ENCODE data around the gene FAM185A. TPM values are rescaled to one million over a fixed set of nuclear protein-coding genes. Genes with fewer than 3 reads are reported as not detected.
"Not testable (repeated sequence)": the region's sequence is repeated elsewhere in the genome, so short reads cannot be mapped to it uniquely, and the experiment has no call there.

FAM185A gene
- total RNA-seq, 4 donors from 2014 or later = 12.7 to 20.2 (median 17.4) TPM

- DNase-seq; H3K9me3 ChIP-seq; H3K27ac ChIP-seq; intact Hi-C loops (cut with DNase I; ENCODE audit: low total_unique reads); H3K36me3 ChIP-seq; H3K27me3 ChIP-seq; H3K4me1 ChIP-seq; H3K4me3 ChIP-seq: not testable (repeated sequence)
- in situ Hi-C loops (cut with MboI; ENCODE audit: low pct_ligation_motif_present in 1 of 4, low pct_unique_long_range_greater_than_20kb in 1 of 4, low sequenced_read_pairs in 3 of 4) = loop anchor here in 3 of 4 donors (25.0 kb wide), 1 partner anchor 293 kb away; the partner anchor contains the start of gene FBXL13 (in 3 of the 3)
- WGBS, 2 donors (ENCODE audit: low coverage in 1 of 2) = 87% methylated on average over 1 of the region's 3 CpGs; no CpG with 5 or more reads in 1 of the 2 donors
Measured at GRCh38 chr7:102769657-102770192, 20.9 kb downstream of the FAM185A start.

- DNase-seq; intact Hi-C loops (cut with DNase I; ENCODE audit: low total_unique reads); H3K27me3 ChIP-seq; H3K36me3 ChIP-seq; H3K9me3 ChIP-seq; H3K4me3 ChIP-seq; H3K4me1 ChIP-seq; H3K27ac ChIP-seq: not testable (repeated sequence)
- in situ Hi-C loops (cut with MboI; ENCODE audit: low pct_ligation_motif_present in 1 of 4, low pct_unique_long_range_greater_than_20kb in 1 of 4, low sequenced_read_pairs in 3 of 4) = loop anchor here in 3 of 4 donors (25.0 kb wide), 1 partner anchor 292 kb away; the partner anchor contains the start of gene FBXL13 (in 3 of the 3)
- WGBS, 2 donors (ENCODE audit: low coverage in 1 of 2) = 70 to 87% methylated on average over 2 to 3 of the region's 3 CpGs
Measured at GRCh38 chr7:102770467-102770866, 21.7 kb downstream of the FAM185A start.

DNA sequence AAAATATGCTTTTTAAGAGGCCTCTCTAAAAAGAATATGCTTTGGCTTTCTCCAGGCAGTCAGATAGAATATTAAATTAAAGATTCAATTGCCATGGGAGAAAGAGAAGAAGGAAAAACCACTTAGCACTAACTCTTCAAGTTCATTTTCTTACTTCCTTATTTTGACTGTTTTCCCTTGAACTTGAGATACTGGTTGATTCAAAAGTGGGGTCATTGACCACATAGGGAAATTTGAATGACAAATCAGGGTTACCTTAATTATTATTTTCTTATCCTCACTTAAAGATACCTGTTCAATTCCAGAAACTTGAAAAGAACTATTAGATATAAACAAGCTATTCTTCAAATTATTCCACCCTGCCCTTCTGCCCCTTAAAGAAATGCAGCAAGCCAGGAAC is 27.4 kb downstream of the FAM185A start:
- H3K27ac ChIP-seq; H3K4me1 ChIP-seq; H3K4me3 ChIP-seq; H3K36me3 ChIP-seq; H3K9me3 ChIP-seq; DNase-seq; intact Hi-C loops (cut with DNase I; ENCODE audit: low total_unique reads); H3K27me3 ChIP-seq; in situ Hi-C loops (cut with MboI; ENCODE audit: low pct_ligation_motif_present in 1 of 4, low pct_unique_long_range_greater_than_20kb in 1 of 4, low sequenced_read_pairs in 3 of 4): not testable (repeated sequence)

DNA sequence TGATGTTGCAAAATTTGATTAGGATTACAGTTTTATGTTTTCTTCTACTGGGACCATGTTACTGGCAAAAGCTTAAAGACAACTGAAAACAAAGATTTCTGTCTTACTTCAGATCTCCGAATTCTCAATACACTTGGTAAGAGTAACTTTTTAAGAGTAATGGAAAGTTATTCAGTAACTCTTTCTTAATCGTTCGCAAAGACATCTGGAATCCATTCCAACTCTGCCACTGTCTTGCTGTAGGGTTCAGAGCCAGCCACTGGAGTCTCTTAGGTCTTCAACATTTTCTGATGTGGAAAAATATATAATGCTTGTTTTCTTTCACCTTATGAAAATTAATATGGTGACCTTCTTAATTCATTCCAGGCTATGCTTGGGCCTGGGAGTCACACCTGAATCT is 29.9 kb downstream of the FAM185A start:
- H3K9me3 ChIP-seq; H3K36me3 ChIP-seq; H3K27me3 ChIP-seq; H3K27ac ChIP-seq; H3K4me3 ChIP-seq; H3K4me1 ChIP-seq; DNase-seq; in situ Hi-C loops (cut with MboI; ENCODE audit: low pct_ligation_motif_present in 1 of 4, low pct_unique_long_range_greater_than_20kb in 1 of 4, low sequenced_read_pairs in 3 of 4); intact Hi-C loops (cut with DNase I; ENCODE audit: low total_unique reads): not testable (repeated sequence)
- WGBS, 2 donors (ENCODE audit: low coverage in 1 of 2) = 77 to 80% methylated on average over 1 to 3 of the region's 3 CpGs

DNA sequence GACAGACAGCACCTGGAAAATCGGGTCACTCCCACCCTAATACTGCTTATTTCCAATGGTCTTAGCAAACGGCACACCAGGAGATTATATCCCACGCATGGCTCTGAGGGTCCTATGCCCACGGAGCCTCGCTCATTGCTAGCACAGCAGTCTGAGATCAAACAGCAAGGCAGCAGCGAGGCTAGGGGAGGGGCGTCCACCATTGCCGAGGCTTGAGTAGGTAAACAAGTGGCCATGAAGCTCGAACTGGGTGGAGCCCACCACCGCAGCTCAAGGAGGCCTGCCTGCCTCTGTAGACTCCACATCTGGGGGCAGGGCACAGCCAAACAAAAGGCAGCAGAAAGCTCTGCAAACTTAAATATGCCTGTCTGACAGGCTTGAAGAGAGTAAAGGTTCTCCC is 32.1 kb downstream of the FAM185A start:
- H3K27me3 ChIP-seq; in situ Hi-C loops (cut with MboI; ENCODE audit: low pct_ligation_motif_present in 1 of 4, low pct_unique_long_range_greater_than_20kb in 1 of 4, low sequenced_read_pairs in 3 of 4); intact Hi-C loops (cut with DNase I; ENCODE audit: low total_unique reads); H3K4me3 ChIP-seq; H3K27ac ChIP-seq; H3K9me3 ChIP-seq; H3K4me1 ChIP-seq; DNase-seq; H3K36me3 ChIP-seq: not testable (repeated sequence)
- WGBS, 2 donors (ENCODE audit: low coverage in 1 of 2) = 98% methylated on average over 10 of the region's 10 CpGs; no CpG with 5 or more reads in 1 of the 2 donors

GRCh38 chr7:102788770-102789169 is 40.0 kb downstream of the FAM185A start:
- H3K36me3 ChIP-seq; in situ Hi-C loops (cut with MboI; ENCODE audit: low pct_ligation_motif_present in 1 of 4, low pct_unique_long_range_greater_than_20kb in 1 of 4, low sequenced_read_pairs in 3 of 4); H3K27ac ChIP-seq; intact Hi-C loops (cut with DNase I; ENCODE audit: low total_unique reads); H3K27me3 ChIP-seq; H3K9me3 ChIP-seq; DNase-seq; H3K4me1 ChIP-seq; H3K4me3 ChIP-seq: not testable (repeated sequence)
- 100% methylated on average over 1 to 2 of the region's 2 CpGs for WGBS, 2 donors (ENCODE audit: low coverage in 1 of 2)

GRCh38 chr7:102790364-102791100 is 41.7 kb downstream of the FAM185A start:
- DNase-seq; H3K4me1 ChIP-seq; intact Hi-C loops (cut with DNase I; ENCODE audit: low total_unique reads); H3K36me3 ChIP-seq; H3K27me3 ChIP-seq; H3K9me3 ChIP-seq; H3K4me3 ChIP-seq; H3K27ac ChIP-seq; in situ Hi-C loops (cut with MboI; ENCODE audit: low pct_ligation_motif_present in 1 of 4, low pct_unique_long_range_greater_than_20kb in 1 of 4, low sequenced_read_pairs in 3 of 4): not testable (repeated sequence)
- WGBS, 2 donors (ENCODE audit: low coverage in 1 of 2) = 90 to 100% methylated on average over 1 to 4 of the region's 4 CpGs

GRCh38 chr7:102791367-102791766 is 42.6 kb downstream of the FAM185A start:
- intact Hi-C loops (cut with DNase I; ENCODE audit: low total_unique reads); H3K27ac ChIP-seq; in situ Hi-C loops (cut with MboI; ENCODE audit: low pct_ligation_motif_present in 1 of 4, low pct_unique_long_range_greater_than_20kb in 1 of 4, low sequenced_read_pairs in 3 of 4); H3K27me3 ChIP-seq; H3K4me3 ChIP-seq; H3K36me3 ChIP-seq; H3K4me1 ChIP-seq; H3K9me3 ChIP-seq; DNase-seq: not testable (repeated sequence)
- 88% methylated on average over 5 of the region's 5 CpGs; no CpG with 5 or more reads in 1 of the 2 donors for WGBS, 2 donors (ENCODE audit: low coverage in 1 of 2)

- intact Hi-C loops (cut with DNase I; ENCODE audit: low total_unique reads); DNase-seq; H3K27me3 ChIP-seq; H3K4me3 ChIP-seq; H3K36me3 ChIP-seq; H3K4me1 ChIP-seq; H3K27ac ChIP-seq; in situ Hi-C loops (cut with MboI; ENCODE audit: low pct_ligation_motif_present in 1 of 4, low pct_unique_long_range_greater_than_20kb in 1 of 4, low sequenced_read_pairs in 3 of 4); H3K9me3 ChIP-seq: not testable (repeated sequence)
Measured at GRCh38 chr7:102791831-102792230, 43.0 kb downstream of the FAM185A start.

GRCh38 chr7:102794567-102794966 is 45.8 kb downstream of the FAM185A start:
- in situ Hi-C loops (cut with MboI; ENCODE audit: low pct_ligation_motif_present in 1 of 4, low pct_unique_long_range_greater_than_20kb in 1 of 4, low sequenced_read_pairs in 3 of 4); H3K4me3 ChIP-seq; H3K36me3 ChIP-seq; intact Hi-C loops (cut with DNase I; ENCODE audit: low total_unique reads); H3K4me1 ChIP-seq; H3K27ac ChIP-seq; H3K9me3 ChIP-seq; H3K27me3 ChIP-seq; DNase-seq: not testable (repeated sequence)
- 81% methylated on average over 1 of the region's 1 CpG; no CpG with 5 or more reads in 1 of the 2 donors for WGBS, 2 donors (ENCODE audit: low coverage in 1 of 2)
